ENCODE data around the gene APOBEC3H.

Gene APOBEC3H

GRCh38 chr22:39095971-39096370 lies 1.1 kb upstream of the APOBEC3H start:
- TF ChIP-seq, protein P1, sequence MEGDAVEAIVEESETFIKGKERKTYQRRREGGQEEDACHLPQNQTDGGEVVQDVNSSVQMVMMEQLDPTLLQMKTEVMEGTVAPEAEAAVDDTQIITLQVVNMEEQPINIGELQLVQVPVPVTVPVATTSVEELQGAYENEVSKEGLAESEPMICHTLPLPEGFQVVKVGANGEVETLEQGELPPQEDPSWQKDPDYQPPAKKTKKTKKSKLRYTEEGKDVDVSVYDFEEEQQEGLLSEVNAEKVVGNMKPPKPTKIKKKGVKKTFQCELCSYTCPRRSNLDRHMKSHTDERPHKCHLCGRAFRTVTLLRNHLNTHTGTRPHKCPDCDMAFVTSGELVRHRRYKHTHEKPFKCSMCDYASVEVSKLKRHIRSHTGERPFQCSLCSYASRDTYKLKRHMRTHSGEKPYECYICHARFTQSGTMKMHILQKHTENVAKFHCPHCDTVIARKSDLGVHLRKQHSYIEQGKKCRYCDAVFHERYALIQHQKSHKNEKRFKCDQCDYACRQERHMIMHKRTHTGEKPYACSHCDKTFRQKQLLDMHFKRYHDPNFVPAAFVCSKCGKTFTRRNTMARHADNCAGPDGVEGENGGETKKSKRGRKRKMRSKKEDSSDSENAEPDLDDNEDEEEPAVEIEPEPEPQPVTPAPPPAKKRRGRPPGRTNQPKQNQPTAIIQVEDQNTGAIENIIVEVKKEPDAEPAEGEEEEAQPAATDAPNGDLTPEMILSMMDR (conservative IDR thresholded peaks at IDR 0.05; ENCODE audit: low read depth, low read length) = no peak
- H3K4me3 ChIP-seq (ENCODE audit: low read depth, low read length) = no peak overlapping the region
- DNase-seq (ENCODE audit: low read depth) = no peak

DNA sequence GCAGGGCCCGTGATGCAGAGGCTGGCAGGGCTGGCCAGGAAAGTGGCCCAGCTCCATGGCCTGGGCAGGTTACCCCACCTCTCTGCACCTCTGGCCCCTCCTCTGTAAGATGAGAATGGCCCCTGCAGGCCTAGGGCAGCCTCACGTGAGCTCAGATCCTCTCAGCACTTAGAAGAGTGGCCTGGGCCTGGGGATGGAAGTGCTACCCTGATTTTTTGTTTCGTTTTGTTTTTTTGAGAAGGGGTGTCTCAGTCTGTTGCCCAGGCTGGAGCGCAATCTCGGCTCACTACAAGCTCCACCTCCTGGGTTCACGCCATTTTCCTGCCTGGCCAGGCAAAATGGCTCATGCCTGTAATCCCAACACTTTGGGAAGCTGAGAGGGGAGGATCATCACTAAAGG lies 982 bp downstream of the APOBEC3H start:
- DNase-seq (ENCODE audit: low read depth) = no peak
- TF ChIP-seq, protein P1 (conservative IDR thresholded peaks at IDR 0.05; ENCODE audit: low read depth, low read length) = no peak
- no peak overlapping the region for H3K4me3 ChIP-seq (ENCODE audit: low read depth, low read length)

DNA sequence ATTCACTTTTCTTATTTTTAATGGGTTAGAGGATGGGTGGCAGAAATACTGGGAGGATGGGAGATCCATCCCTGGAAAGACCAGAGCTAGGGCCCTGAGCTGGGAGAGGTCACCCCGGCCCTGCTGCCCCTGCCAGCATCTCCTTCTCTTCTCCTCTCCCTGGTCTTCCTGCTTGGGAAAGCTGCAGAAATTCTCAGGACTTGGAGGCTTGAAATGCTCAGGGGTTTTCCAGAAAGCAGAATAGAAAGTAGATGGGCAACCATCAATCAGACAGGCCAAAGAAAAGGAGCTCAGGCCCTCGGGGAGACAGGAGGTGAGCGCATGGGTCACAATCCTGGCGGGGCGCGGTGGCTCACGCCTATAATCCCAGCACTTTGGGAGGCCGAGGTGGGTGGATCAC lies 1.5 kb downstream of the APOBEC3H start:
- DNase-seq (ENCODE audit: low read depth) = no peak
- TF ChIP-seq, protein P1 (conservative IDR thresholded peaks at IDR 0.05; ENCODE audit: low read depth, low read length) = no peak
- H3K4me3 ChIP-seq (ENCODE audit: low read depth, low read length) = no peak overlapping the region

GRCh38 chr22:39101226-39101625 lies 4.2 kb downstream of the APOBEC3H start:
- DNase-seq (ENCODE audit: low read depth) = no peak
- TF ChIP-seq, protein P1 (conservative IDR thresholded peaks at IDR 0.05; ENCODE audit: low read depth, low read length) = no peak
- no peak overlapping the region for H3K4me3 ChIP-seq (ENCODE audit: low read depth, low read length)

DNA sequence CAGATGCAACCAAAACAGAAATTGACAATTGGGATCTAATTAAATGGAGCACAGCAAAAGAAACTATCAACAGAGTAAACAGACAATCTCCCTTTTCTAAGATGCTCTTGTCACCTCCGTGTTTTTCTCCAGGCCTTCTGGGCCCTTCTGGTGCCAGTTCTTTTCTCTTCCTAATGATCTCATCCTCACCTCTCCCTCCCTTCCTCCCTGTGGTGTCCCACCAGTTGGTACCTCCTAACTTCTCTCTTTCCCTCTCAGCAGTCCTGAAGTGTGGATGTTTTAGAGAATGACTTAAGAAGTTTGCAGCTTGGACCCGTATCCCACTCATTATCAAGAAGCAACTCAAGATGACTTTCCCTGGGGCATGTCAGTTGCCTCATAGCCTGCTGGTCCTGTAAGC lies 6.4 kb downstream of the APOBEC3H start:
- no peak for DNase-seq (ENCODE audit: low read depth)
- no peak overlapping the region for H3K4me3 ChIP-seq (ENCODE audit: low read depth, low read length)
- TF ChIP-seq, protein P1 (conservative IDR thresholded peaks at IDR 0.05; ENCODE audit: low read depth, low read length) = no peak

GRCh38 chr22:39106326-39106725 lies 9.3 kb downstream of the APOBEC3H start:
- DNase-seq (ENCODE audit: low read depth) = no peak
- H3K4me3 ChIP-seq (ENCODE audit: low read depth, low read length) = no peak overlapping the region
- TF ChIP-seq, protein P1 (conservative IDR thresholded peaks at IDR 0.05; ENCODE audit: low read depth, low read length) = no peak

DNA sequence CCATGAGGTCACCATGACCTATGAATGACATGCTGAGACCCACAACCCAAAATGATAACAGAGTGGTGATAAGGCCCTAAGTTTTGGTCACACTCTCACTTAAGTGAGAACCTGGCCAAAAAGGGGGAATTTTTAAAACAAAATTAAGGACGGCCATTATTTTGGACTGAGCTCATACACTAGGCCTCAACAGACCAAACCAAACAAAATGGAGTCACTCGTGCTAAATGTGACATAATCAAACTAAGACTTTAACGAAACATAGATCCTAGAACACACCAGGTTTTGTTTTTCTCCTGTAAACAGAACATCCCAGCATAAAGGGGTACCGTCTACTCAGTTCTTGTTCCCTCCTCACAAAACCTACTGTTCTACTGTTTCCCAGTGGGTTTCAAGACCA lies 11.4 kb downstream of the APOBEC3H start:
- TF ChIP-seq, protein P1 (conservative IDR thresholded peaks at IDR 0.05; ENCODE audit: low read depth, low read length) = no peak
- no peak overlapping the region for H3K4me3 ChIP-seq (ENCODE audit: low read depth, low read length)
- DNase-seq (ENCODE audit: low read depth) = no peak
